A549 treated with CpdA at 1 μM for 4 hours (cell line): ENCODE results near the gene RIOK2. TPM values are rescaled to one million over a fixed set of nuclear protein-coding genes. Genes with fewer than 3 reads are reported as not detected.

Source experiments
- total RNA-seq: library from RNA; stranded (reverse); fragments of 200-300 nt; extraction: Qiagen RNA extraction; gene quantifications from 5 replicates; pipeline ENCODE4 v1.2.3, GENCODE V29; 2022; ENCODE audit warnings: low read depth

Gene RIOK2
- 18.1 to 30.3 TPM (median 21.9 TPM) in 5 replicates for total RNA-seq

GRCh38 chr5:97183100-97183929 is at the start of gene RIOK2:
Gene RIOK2 (minus strand): TSS chr5:97183247. CDS start chr5:97183191, 56 bp downstream.

GRCh38 chr5:97142521-97143254 is 40.4 kb downstream of the RIOK2 start, which contains the start of gene LIX1:
Gene LIX1 (minus strand): TSS chr5:97142611. CDS start chr5:97142576, 35 bp downstream.

Other genes with a start within 250 kb of the RIOK2 start
- gene LNPEP, start 247.2 kb downstream of the RIOK2 start, total RNA-seq: 6.3 to 9.2 TPM (median 7.9 TPM) in 5 replicates
- not detected in 5 replicates for gene LIX1, start 40.6 kb downstream of the RIOK2 start, total RNA-seq